PC-9 (cell line): ENCODE results near the gene JUND. TPM values are rescaled to one million over a fixed set of nuclear protein-coding genes. Genes with fewer than 3 reads are reported as not detected.
A peak's percentile ranks its signal among the peaks of the same experiment; 100 is the strongest.

ENCODE experiments used
- BruUV-seq: library from RNA; stranded (reverse); fragments of 400-500 nt; replicated peaks from 2 replicates; lab custom pipeline; 2021; lab: Mats Ljungman, UMichigan
- CTCF ChIA-PET: fragments of 300-600 bp; sonication (Branson Sonifier 250); formaldehyde crosslinking; loops from one replicate; lab custom pipeline; 2022; ENCODE audit warnings: antibody characterized with exemption; lab: Charles Lee
- POLR2A ChIA-PET: fragments of 300-600 bp; sonication (Branson Sonifier 250); formaldehyde crosslinking; loops from one replicate; lab custom pipeline; 2022; ENCODE audit warnings: antibody characterized with exemption; ENCODE audit not compliant: unreplicated experiment; lab: Charles Lee
- DNase-seq, 2 experiments: peaks; one replicate each; pipeline versions ENCODE4 v3.0.0 to v3.0.0-alpha.2; 2015 to 2022; ENCODE audit warnings: mixed read lengths in 1 of 2
- H2AFZ ChIP-seq: fragments of 200-600 bp; sonication (generic); 2 replicates; pipeline ENCODE4 v1.8.1; 2017; ENCODE audit warnings: antibody characterized with exemption
- H3F3A ChIP-seq: fragments of 200-600 bp; sonication (generic); 2 replicates; pipeline ENCODE4 v1.8.1; 2017; ENCODE audit warnings: antibody characterized with exemption, mild to moderate bottlenecking, low read depth; ENCODE audit not compliant: insufficient read depth
- H3K27ac ChIP-seq: fragments of 200-600 bp; sonication (generic); 2 replicates; pipeline ENCODE4 v1.6.1; 2016; ENCODE audit warnings: mixed run types
- H3K27me3 ChIP-seq: fragments of 200-600 bp; sonication (generic); 2 replicates; pipeline ENCODE4 v1.6.1; 2016; ENCODE audit warnings: low read depth, mixed run types; ENCODE audit not compliant: insufficient read depth
- H3K36me3 ChIP-seq: fragments of 200-600 bp; sonication (generic); 2 replicates; pipeline ENCODE4 v1.6.1; 2016; ENCODE audit warnings: low read depth, mixed run types
- H3K4me1 ChIP-seq: fragments of 200-600 bp; sonication (generic); replicated peaks from 2 replicates; pipeline ENCODE4 v1.6.1; 2016; ENCODE audit warnings: mixed run types; ENCODE audit not compliant: insufficient read depth
- H3K4me2 ChIP-seq: fragments of 200-600 bp; sonication (generic); 2 replicates; pipeline ENCODE4 v1.6.1; 2017; ENCODE audit warnings: mixed run types
- H3K4me3 ChIP-seq: fragments of 200-600 bp; sonication (generic); 2 replicates; pipeline ENCODE4 v1.6.1; 2016; ENCODE audit warnings: mixed run types
- H3K79me2 ChIP-seq: fragments of 200-600 bp; sonication (generic); 2 replicates; pipeline ENCODE4 v1.6.1; 2017; ENCODE audit warnings: low read depth, mixed run types
- H3K9me2 ChIP-seq: fragments of 200-600 bp; sonication (generic); 2 replicates; pipeline ENCODE4 v1.8.1; 2017; ENCODE audit warnings: mild to moderate bottlenecking; ENCODE audit not compliant: insufficient read depth
- H3K9me3 ChIP-seq: fragments of 200-600 bp; sonication (generic); 2 replicates; pipeline ENCODE4 v1.8.1; 2016; ENCODE audit warnings: low read depth; ENCODE audit not compliant: insufficient read depth
- H4K20me1 ChIP-seq: fragments of 200-600 bp; sonication (generic); 2 replicates; pipeline ENCODE4 v1.8.1; 2017; ENCODE audit not compliant: insufficient read depth
- CTCF ChIP-seq: fragments of 200-600 bp; sonication (generic); conservative IDR thresholded peaks from 2 replicates; pipeline ENCODE4 v1.6.1; 2017; ENCODE audit warnings: mixed run types, antibody characterized with exemption, mild to moderate bottlenecking, moderate library complexity
- EZH2 ChIP-seq: fragments of 200-600 bp; sonication (generic); IDR thresholded peaks from 2 replicates; pipeline ENCODE4 v1.8.0; 2017; ENCODE audit warnings: antibody characterized with exemption, low read depth
- intact Hi-C: fragments of 100-400 bp; cut with micrococcal nuclease; formaldehyde crosslinking; loops from one replicate; pipeline ENCODE4 v1.10.0; 2022; ENCODE audit not compliant: unreplicated experiment
- total RNA-seq: library from RNA; stranded (reverse); gene quantifications from 2 replicates; pipeline ENCODE4 v1.2.3, GENCODE V29; 2021

Gene JUND
- total RNA-seq, 1 experiment from 2014 or later = 115 TPM

GRCh38 chr19:18270326-18270725 lies 11.1 kb downstream of the JUND start:
- no peak overlapping the region for H3K4me3 ChIP-seq
- peaks cover 8% of the 10 kb centered on the region for H3K79me2 ChIP-seq
- H3K4me1 ChIP-seq = peaks cover 25% of the 10 kb centered on the region
- intact Hi-C loops = no loop called here
- peaks cover 39% of the 10 kb centered on the region for H3F3A ChIP-seq
- DNase-seq = peak in 1 of 2 experiments; percentile 23
- no peaks in the 10 kb centered on the region for H3K27me3 ChIP-seq
- H4K20me1 ChIP-seq = no peaks in the 10 kb centered on the region
- no peak for TF ChIP-seq EZH2
- POLR2A ChIA-PET = interaction anchor here (0.6 kb wide), 1 partner anchor 23 kb away, joined by 8 read pairs; no protein-coding TSS in a partner anchor
- CTCF ChIA-PET = no interaction called here
- no peak overlapping the region for H3K27ac ChIP-seq
- H2AFZ ChIP-seq = no peak overlapping the region
- BruUV-seq = no TSS peak
- no peaks in the 10 kb centered on the region for H3K36me3 ChIP-seq
- no peak overlapping the region for H3K4me2 ChIP-seq
- H3K9me3 ChIP-seq = no peaks in the 10 kb centered on the region
- H3K9me2 ChIP-seq = no peaks in the 10 kb centered on the region

- no peak overlapping the region for H3K4me2 ChIP-seq
- intact Hi-C loops = no loop called here
- H3K4me1 ChIP-seq = peaks cover 14% of the 10 kb centered on the region
- H3K4me3 ChIP-seq = no peak overlapping the region
- H3K27ac ChIP-seq = no peak overlapping the region
- CTCF ChIA-PET = interaction anchor here (0.7 kb wide), 3 partner anchors 29 to 70 kb away, joined by 3 to 5 read pairs (median 4); no protein-coding TSS in a partner anchor
- peaks cover 28% of the 10 kb centered on the region for H3F3A ChIP-seq
- BruUV-seq = no TSS peak
- no peak overlapping the region for H2AFZ ChIP-seq
- TF ChIP-seq CTCF (no peak), EZH2 (no peak)
- H3K9me3 ChIP-seq = no peaks in the 10 kb centered on the region
- H3K9me2 ChIP-seq = no peaks in the 10 kb centered on the region
- peaks cover 8% of the 10 kb centered on the region for H3K79me2 ChIP-seq
- POLR2A ChIA-PET = interaction anchor here (0.7 kb wide), 1 partner anchor 38 kb away, joined by 12 read pairs; no protein-coding TSS in a partner anchor
- H4K20me1 ChIP-seq = no peaks in the 10 kb centered on the region
- no peaks in the 10 kb centered on the region for H3K36me3 ChIP-seq
- H3K27me3 ChIP-seq = no peaks in the 10 kb centered on the region
- no peak for DNase-seq
These were observed 12.2 kb downstream of the JUND start for GRCh38 chr19:18269070-18269723.

- TF ChIP-seq CTCF = no peak
- Histone ChIP-seq H3K27ac (no peak overlapping the region), H2AFZ (no peak overlapping the region), H3F3A (peaks cover 18% of the 10 kb centered on the region), H3K9me2 (no peaks in the 10 kb centered on the region), H3K4me1 (peaks cover 2% of the 10 kb centered on the region), H3K79me2 (no peaks in the 10 kb centered on the region), H3K4me2 (no peak overlapping the region), H3K9me3 (no peaks in the 10 kb centered on the region), H3K4me3 (no peak overlapping the region), H3K36me3 (no peaks in the 10 kb centered on the region), H3K27me3 (no peaks in the 10 kb centered on the region), H4K20me1 (no peaks in the 10 kb centered on the region)
- ChIA-PET CTCF (no interaction called here), POLR2A (no interaction called here)
- no TSS peak for BruUV-seq
- intact Hi-C loops = no loop called here
- no peak for DNase-seq
These were observed 14.4 kb downstream of the JUND start for GRCh38 chr19:18266771-18267686.
